Measurements from ENCODE around the gene REM2.
"Not testable (repeated sequence)": the region's sequence is repeated elsewhere in the genome, so short reads cannot be mapped to it uniquely, and the experiment has no call there.

REM2 gene

GRCh38 chr14:22900081-22900799, 17.2 kb downstream of the REM2 start:
- DNase-seq, result peak; percentile 89

- no peak for DNase-seq
These were observed 18.8 kb downstream of the REM2 start for GRCh38 chr14:22901799-22902198.

GRCh38 chr14:22903742-22904087, 20.7 kb downstream of the REM2 start:
- no peak for DNase-seq

GRCh38 chr14:22905627-22906026, 22.6 kb downstream of the REM2 start:
- no peak for DNase-seq

GRCh38 chr14:22906073-22906472, 23.1 kb downstream of the REM2 start:
- no peak for DNase-seq

- no peak for DNase-seq
These were observed 24.4 kb downstream of the REM2 start for GRCh38 chr14:22907429-22907828.

- no peak for DNase-seq
These were observed 25.6 kb downstream of the REM2 start for GRCh38 chr14:22908601-22909000.

GRCh38 chr14:22910916-22911315, 27.9 kb downstream of the REM2 start:
- no peak for DNase-seq

GRCh38 chr14:22914836-22915235, 31.8 kb downstream of the REM2 start:
- DNase-seq, result not testable (repeated sequence)

GRCh38 chr14:22915886-22916521, 33.0 kb downstream of the REM2 start:
- no peak for DNase-seq

GRCh38 chr14:22918804-22919600, 36.0 kb downstream of the REM2 start, which contains the start of gene RBM23:
TSS of gene RBM23 (minus strand) at chr14:22919149.
- peak; percentile 100 for DNase-seq

GRCh38 chr14:22919601-22919921, 36.5 kb downstream of the REM2 start:
- no peak for DNase-seq

- no peak for DNase-seq
These were observed 37.7 kb downstream of the REM2 start for GRCh38 chr14:22920697-22921096.

- DNase-seq, result no peak
These were observed 39.3 kb downstream of the REM2 start for GRCh38 chr14:22922294-22922693.

GRCh38 chr14:22923746-22924145, 40.7 kb downstream of the REM2 start:
- no peak for DNase-seq

GRCh38 chr14:22925513-22925912, 42.5 kb downstream of the REM2 start:
- DNase-seq, result no peak

GRCh38 chr14:22926316-22926715, 43.3 kb downstream of the REM2 start:
- DNase-seq, result no peak

GRCh38 chr14:22928237-22929103, 45.4 kb downstream of the REM2 start:
- DNase-seq, result no peak

GRCh38 chr14:22929104-22929960, 46.3 kb downstream of the REM2 start, which contains the start of gene PRMT5:
TSS of gene PRMT5 (minus strand) at chr14:22929376. CDS start at chr14:22929361, 15 bp downstream.
- DNase-seq, result peak; percentile 100

GRCh38 chr14:22929961-22930364, 46.9 kb downstream of the REM2 start:
- no peak for DNase-seq

GRCh38 chr14:22932146-22932545, 49.1 kb downstream of the REM2 start:
- no peak for DNase-seq

- DNase-seq, result no peak
These were observed 52.1 kb downstream of the REM2 start for GRCh38 chr14:22935156-22935555.

Measured in NCI-H2171 treated with DMSO at 0.1 percent for 48 hours (cell line).